ENCODE results near the gene ZNF385A.

The ZNF385A gene

DNA sequence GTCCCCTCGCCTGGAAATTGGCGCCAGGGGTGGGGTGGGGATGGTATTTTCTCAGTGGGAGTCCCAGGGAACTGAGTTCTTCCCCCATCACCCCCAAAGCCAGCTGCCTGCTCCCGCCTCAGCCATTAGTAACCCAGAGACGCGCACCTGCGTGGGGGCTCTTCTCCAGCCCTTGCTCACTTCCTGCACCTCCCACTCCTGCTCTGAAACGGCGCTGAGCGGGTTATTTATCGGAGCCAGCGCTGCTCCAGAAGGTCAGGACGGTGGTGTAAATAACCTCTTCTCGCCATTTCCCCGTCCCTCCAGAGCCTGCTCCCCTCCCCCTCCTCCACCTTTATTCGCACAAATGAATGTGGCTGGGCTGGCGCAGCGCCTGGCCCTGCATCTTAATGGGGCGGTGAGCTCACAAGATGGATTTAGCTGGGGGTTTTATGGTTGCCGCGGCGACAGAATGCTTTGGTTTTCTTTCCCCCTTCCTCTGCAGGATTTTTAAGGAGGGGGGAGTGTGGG lies 32.5 kb downstream of the ZNF385A start:
- H2BK120ac ChIP-seq (ENCODE audit: insufficient read depth, low read length, poor library complexity), result no peak overlapping the region
- H3K4ac ChIP-seq (ENCODE audit: low read depth, low read length), result no peak overlapping the region
- H3K4me1 ChIP-seq (ENCODE audit: control insufficient read depth in 1 of 2, insufficient read depth in 2 of 2, low read length in 2 of 2), result peaks cover 30 to 39% of the 10 kb centered on the region in 2 experiments
- WGBS (ENCODE audit: extremely low coverage, insufficient coverage, insufficient read length), result no CpG with 5 or more reads among the region's 21 CpGs
- H4K8ac ChIP-seq (ENCODE audit: low read depth, low read length), result no peak overlapping the region
- no peak overlapping the region for H3K14ac ChIP-seq (ENCODE audit: low read length)
- no peaks in the 10 kb centered on the region for H3K9me3 ChIP-seq (ENCODE audit: insufficient read depth, low read depth, low read length)
- H3K79me1 ChIP-seq (ENCODE audit: low read length), result peaks cover 8% of the 10 kb centered on the region
- no peak for DNase-seq
- no peaks in the 10 kb centered on the region for H3K27me3 ChIP-seq (ENCODE audit: insufficient read depth, low read length)
- H3K4me3 ChIP-seq (ENCODE audit: low read depth, low read length), result no peak overlapping the region
- no peaks in the 10 kb centered on the region for H3K79me2 ChIP-seq (ENCODE audit: control insufficient read depth, insufficient read depth, low read length, poor library complexity)
- H3K27ac ChIP-seq (ENCODE audit: low read depth, low read length), result no peak overlapping the region
- no peak overlapping the region for H3K18ac ChIP-seq (ENCODE audit: low read length)
- H2AK5ac ChIP-seq (ENCODE audit: low read length), result no peak overlapping the region
- no peak overlapping the region for H3K23ac ChIP-seq (ENCODE audit: low read length)
- no peak overlapping the region for H2AFZ ChIP-seq (ENCODE audit: insufficient read depth, low read length, poor library complexity)
- H2BK5ac ChIP-seq (ENCODE audit: low read depth, low read length, poor library complexity), result no peak overlapping the region
- no peak overlapping the region for H3K9ac ChIP-seq (ENCODE audit: low read length)
- no peak overlapping the region for H4K12ac ChIP-seq (ENCODE audit: low read depth, low read length)
- peaks cover 7 to 30% of the 10 kb centered on the region in 2 experiments for H3K36me3 ChIP-seq (ENCODE audit: control insufficient read depth in 1 of 2, insufficient read depth in 2 of 2, low read length in 2 of 2)
- H3K4me2 ChIP-seq (ENCODE audit: low read length), result peak overlapping the region; percentile 42
- H4K91ac ChIP-seq (ENCODE audit: low read depth, low read length), result no peak overlapping the region
- H2BK12ac ChIP-seq (ENCODE audit: low read length), result no peak overlapping the region

DNA sequence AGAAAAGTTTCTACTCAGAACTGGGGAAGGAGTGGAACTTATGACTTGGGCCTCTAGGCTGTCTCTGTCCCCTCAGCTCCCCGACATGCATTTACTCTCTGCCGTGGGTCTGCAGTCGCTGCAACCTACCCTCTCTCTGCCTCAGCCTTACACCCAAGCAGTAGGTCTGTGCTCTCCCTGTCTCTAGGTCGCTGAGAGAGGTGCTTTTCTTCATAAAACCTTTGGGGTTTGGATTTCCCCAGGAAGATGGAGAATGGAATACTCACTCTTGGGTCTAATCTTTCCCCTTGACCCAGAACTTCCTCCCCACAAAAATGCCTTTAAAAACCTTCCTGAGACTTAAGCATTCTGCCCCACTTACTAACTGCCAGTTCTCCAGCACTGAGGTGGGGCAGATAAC lies 33.2 kb downstream of the ZNF385A start:
- Histone ChIP-seq H3K9ac (ENCODE audit: low read length) (no peak overlapping the region), H3K27me3 (ENCODE audit: insufficient read depth, low read length) (no peaks in the 10 kb centered on the region), H3K14ac (ENCODE audit: low read length) (no peak overlapping the region), H3K79me1 (ENCODE audit: low read length) (peaks cover 7% of the 10 kb centered on the region), H3K18ac (ENCODE audit: low read length) (no peak overlapping the region), H3K23ac (ENCODE audit: low read length) (no peak overlapping the region), H3K4me3 (ENCODE audit: low read depth, low read length) (no peak overlapping the region), H3K27ac (ENCODE audit: low read depth, low read length) (no peak overlapping the region), H3K4me1 (ENCODE audit: control insufficient read depth in 1 of 2, insufficient read depth in 2 of 2, low read length in 2 of 2) (peaks cover 23 to 32% of the 10 kb centered on the region in 2 experiments), H2AFZ (ENCODE audit: insufficient read depth, low read length, poor library complexity) (no peak overlapping the region), H3K4ac (ENCODE audit: low read depth, low read length) (no peak overlapping the region), H2BK5ac (ENCODE audit: low read depth, low read length, poor library complexity) (no peak overlapping the region), H3K79me2 (ENCODE audit: control insufficient read depth, insufficient read depth, low read length, poor library complexity) (no peaks in the 10 kb centered on the region), H3K36me3 (ENCODE audit: control insufficient read depth in 1 of 2, insufficient read depth in 2 of 2, low read length in 2 of 2) (peaks cover 12 to 37% of the 10 kb centered on the region in 2 experiments), H2BK12ac (ENCODE audit: low read length) (no peak overlapping the region), H2AK5ac (ENCODE audit: low read length) (no peak overlapping the region), H2BK120ac (ENCODE audit: insufficient read depth, low read length, poor library complexity) (no peak overlapping the region), H3K4me2 (ENCODE audit: low read length) (no peak overlapping the region), H4K12ac (ENCODE audit: low read depth, low read length) (no peak overlapping the region), H4K8ac (ENCODE audit: low read depth, low read length) (no peak overlapping the region), H4K91ac (ENCODE audit: low read depth, low read length) (no peak overlapping the region), H3K9me3 (ENCODE audit: insufficient read depth, low read depth, low read length) (no peaks in the 10 kb centered on the region)
- no CpG with 5 or more reads among the region's 4 CpGs for WGBS (ENCODE audit: extremely low coverage, insufficient coverage, insufficient read length)
- DNase-seq, result no peak

DNA sequence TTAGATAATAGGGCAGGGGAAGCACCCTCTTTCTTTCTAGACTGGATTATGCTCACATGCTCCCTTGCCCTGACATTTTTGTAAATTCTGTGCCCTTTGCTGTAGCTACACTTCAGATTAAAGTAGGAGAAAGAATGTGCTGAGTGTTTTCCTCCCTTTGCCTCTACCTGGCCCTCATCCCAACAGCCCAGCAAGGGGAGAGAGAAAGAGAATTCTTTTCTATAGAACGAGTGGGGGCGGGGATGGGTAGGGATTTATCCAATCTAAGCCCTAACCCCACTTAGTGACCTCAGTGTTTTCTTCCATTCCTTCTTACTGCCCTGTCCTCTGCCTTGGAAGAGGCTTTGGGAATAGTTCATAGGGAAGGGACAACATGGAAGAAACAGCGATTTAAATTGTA lies 33.8 kb downstream of the ZNF385A start:
- Histone ChIP-seq H3K4me3 (ENCODE audit: low read depth, low read length) (no peak overlapping the region), H3K4me2 (ENCODE audit: low read length) (no peak overlapping the region), H2AK5ac (ENCODE audit: low read length) (no peak overlapping the region), H3K79me1 (ENCODE audit: low read length) (peaks cover 7% of the 10 kb centered on the region), H2BK120ac (ENCODE audit: insufficient read depth, low read length, poor library complexity) (no peak overlapping the region), H3K4me1 (ENCODE audit: control insufficient read depth in 1 of 2, insufficient read depth in 2 of 2, low read length in 2 of 2) (peaks cover 21 to 26% of the 10 kb centered on the region in 2 experiments), H3K79me2 (ENCODE audit: control insufficient read depth, insufficient read depth, low read length, poor library complexity) (no peaks in the 10 kb centered on the region), H3K36me3 (ENCODE audit: control insufficient read depth in 1 of 2, insufficient read depth in 2 of 2, low read length in 2 of 2) (peaks cover 13 to 39% of the 10 kb centered on the region in 2 experiments), H2AFZ (ENCODE audit: insufficient read depth, low read length, poor library complexity) (no peak overlapping the region), H3K23ac (ENCODE audit: low read length) (no peak overlapping the region), H2BK5ac (ENCODE audit: low read depth, low read length, poor library complexity) (no peak overlapping the region), H4K8ac (ENCODE audit: low read depth, low read length) (no peak overlapping the region), H3K27ac (ENCODE audit: low read depth, low read length) (no peak overlapping the region), H3K27me3 (ENCODE audit: insufficient read depth, low read length) (no peaks in the 10 kb centered on the region), H3K4ac (ENCODE audit: low read depth, low read length) (no peak overlapping the region), H3K18ac (ENCODE audit: low read length) (no peak overlapping the region), H4K12ac (ENCODE audit: low read depth, low read length) (no peak overlapping the region), H4K91ac (ENCODE audit: low read depth, low read length) (no peak overlapping the region), H3K9ac (ENCODE audit: low read length) (no peak overlapping the region), H3K9me3 (ENCODE audit: insufficient read depth, low read depth, low read length) (no peaks in the 10 kb centered on the region), H3K14ac (ENCODE audit: low read length) (no peak overlapping the region), H2BK12ac (ENCODE audit: low read length) (no peak overlapping the region)
- DNase-seq, result no peak
- WGBS (ENCODE audit: extremely low coverage, insufficient coverage, insufficient read length), result no CpG with 5 or more reads among the region's 3 CpGs

DNA sequence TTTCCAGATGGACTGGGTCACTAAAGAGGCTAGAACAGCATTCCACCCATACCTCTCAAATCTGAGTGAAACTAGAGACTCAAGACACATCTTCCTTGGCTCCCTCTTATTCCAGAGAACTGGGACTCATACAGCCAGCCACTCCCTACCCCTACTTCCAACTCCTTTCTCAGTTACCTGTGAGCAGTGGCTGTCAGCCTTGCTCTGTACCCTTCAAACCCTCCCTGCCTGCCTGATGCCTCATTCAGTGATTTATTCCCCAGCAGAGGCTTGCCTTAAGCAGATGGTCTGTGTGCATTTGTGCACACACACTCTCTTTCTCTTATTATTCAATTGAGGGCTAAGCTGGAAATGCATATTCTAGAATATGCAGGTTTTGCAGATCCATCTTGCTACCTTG lies 34.9 kb downstream of the ZNF385A start:
- no peak overlapping the region for H2BK12ac ChIP-seq (ENCODE audit: low read length)
- H4K8ac ChIP-seq (ENCODE audit: low read depth, low read length), result no peak overlapping the region
- H3K79me2 ChIP-seq (ENCODE audit: control insufficient read depth, insufficient read depth, low read length, poor library complexity), result no peaks in the 10 kb centered on the region
- H4K12ac ChIP-seq (ENCODE audit: low read depth, low read length), result no peak overlapping the region
- H3K27me3 ChIP-seq (ENCODE audit: insufficient read depth, low read length), result no peaks in the 10 kb centered on the region
- H3K18ac ChIP-seq (ENCODE audit: low read length), result no peak overlapping the region
- H3K79me1 ChIP-seq (ENCODE audit: low read length), result peaks cover 2% of the 10 kb centered on the region
- no peak overlapping the region for H3K14ac ChIP-seq (ENCODE audit: low read length)
- H2AK5ac ChIP-seq (ENCODE audit: low read length), result no peak overlapping the region
- no peak overlapping the region for H3K23ac ChIP-seq (ENCODE audit: low read length)
- H4K91ac ChIP-seq (ENCODE audit: low read depth, low read length), result no peak overlapping the region
- H3K4me3 ChIP-seq (ENCODE audit: low read depth, low read length), result no peak overlapping the region
- no peak overlapping the region for H2BK120ac ChIP-seq (ENCODE audit: insufficient read depth, low read length, poor library complexity)
- no peak for DNase-seq
- no peak overlapping the region for H2AFZ ChIP-seq (ENCODE audit: insufficient read depth, low read length, poor library complexity)
- no peak overlapping the region for H2BK5ac ChIP-seq (ENCODE audit: low read depth, low read length, poor library complexity)
- no peak overlapping the region for H3K27ac ChIP-seq (ENCODE audit: low read depth, low read length)
- peaks cover 11 to 17% of the 10 kb centered on the region in 2 experiments for H3K4me1 ChIP-seq (ENCODE audit: control insufficient read depth in 1 of 2, insufficient read depth in 2 of 2, low read length in 2 of 2)
- no peak overlapping the region for H3K4me2 ChIP-seq (ENCODE audit: low read length)
- H3K9ac ChIP-seq (ENCODE audit: low read length), result no peak overlapping the region
- H3K4ac ChIP-seq (ENCODE audit: low read depth, low read length), result no peak overlapping the region
- H3K9me3 ChIP-seq (ENCODE audit: insufficient read depth, low read depth, low read length), result no peaks in the 10 kb centered on the region
- H3K36me3 ChIP-seq (ENCODE audit: control insufficient read depth in 1 of 2, insufficient read depth in 2 of 2, low read length in 2 of 2), result peaks cover 15 to 44% of the 10 kb centered on the region in 2 experiments
